OCI-LY7 (cell line): ENCODE data around the gene MTHFD1. TPM values are rescaled to one million over a fixed set of nuclear protein-coding genes. Genes with fewer than 3 reads are reported as not detected.

Source experiments
- BruUV-seq: library from RNA; stranded (reverse); fragments of 400-500 nt; replicated peaks from 2 replicates; lab custom pipeline; 2021; lab: Mats Ljungman, UMichigan
- CTCF ChIA-PET: fragments of 300-600 bp; sonication (Branson Sonifier 250); formaldehyde crosslinking; loops from one replicate; lab custom pipeline; 2022; ENCODE audit warnings: antibody characterized with exemption; ENCODE audit not compliant: unreplicated experiment; lab: Charles Lee
- POLR2A ChIA-PET: fragments of 300-600 bp; sonication (Branson Sonifier 250); formaldehyde crosslinking; loops from one replicate; lab custom pipeline; 2022; ENCODE audit warnings: antibody characterized with exemption; lab: Charles Lee
- DNase-seq: peaks from one replicate; pipeline ENCODE4 v3.0.0-alpha.2; 2015; ENCODE audit warnings: low spot score
- H2AFZ ChIP-seq: fragments of 200-600 bp; sonication (generic), shearing (Covaris generic); 2 replicates; pipeline ENCODE4 v1.6.1; 2014; ENCODE audit warnings: mild to moderate bottlenecking, antibody characterized with exemption, low read length, moderate library complexity
- H3K27ac ChIP-seq: fragments of 200-600 bp; sonication (generic); 2 replicates; pipeline ENCODE4 v1.5.1; 2014; ENCODE audit warnings: mixed run types, low read depth, mild to moderate bottlenecking, moderate library complexity, low read length, inconsistent platforms; ENCODE audit not compliant: poor library complexity, severe bottlenecking
- H3K36me3 ChIP-seq: fragments of 200-600 bp; sonication (generic); 2 replicates; pipeline ENCODE4 v1.6.1; 2014; ENCODE audit warnings: mild to moderate bottlenecking, antibody characterized with exemption, low read length, moderate library complexity, mixed read lengths; ENCODE audit not compliant: insufficient read depth
- H3K4me1 ChIP-seq: fragments of 200-600 bp; sonication (generic); 2 replicates; pipeline ENCODE4 v1.5.1; 2014; ENCODE audit warnings: mild to moderate bottlenecking, low read length; ENCODE audit not compliant: insufficient read depth, poor library complexity, severe bottlenecking
- H3K4me2 ChIP-seq: fragments of 200-600 bp; sonication (generic); 2 replicates; pipeline ENCODE4 v1.6.1; 2014; ENCODE audit warnings: mild to moderate bottlenecking, low read length
- H3K4me3 ChIP-seq: fragments of 200-600 bp; sonication (generic); 2 replicates; pipeline ENCODE4 v1.5.1; 2014; ENCODE audit warnings: mild to moderate bottlenecking, low read depth, low read length; ENCODE audit not compliant: poor library complexity, severe bottlenecking
- H3K79me2 ChIP-seq: fragments of 200-600 bp; sonication (generic); 2 replicates; pipeline ENCODE4 v1.6.1; 2016; ENCODE audit warnings: low read depth, mild to moderate bottlenecking, low read length, moderate library complexity, mixed read lengths; ENCODE audit not compliant: insufficient read depth
- H3K9me2 ChIP-seq: fragments of 200-600 bp; sonication (generic); 2 replicates; pipeline ENCODE4 v1.6.1; 2016; ENCODE audit warnings: mild to moderate bottlenecking, low read length, mixed read lengths; ENCODE audit not compliant: insufficient read depth
- H3K9me3 ChIP-seq: fragments of 200-600 bp; sonication (generic); 2 replicates; pipeline ENCODE4 v1.6.1; 2014; ENCODE audit warnings: mild to moderate bottlenecking, mixed run types, low read length, mixed read lengths
- H4K20me1 ChIP-seq: fragments of 200-600 bp; sonication (generic); 2 replicates; pipeline ENCODE4 v1.6.1; 2014; ENCODE audit warnings: mild to moderate bottlenecking, antibody characterized with exemption, low read length, moderate library complexity, mixed read lengths; ENCODE audit not compliant: insufficient read depth
- EZH2phosphoT487 ChIP-seq: fragments of 200-600 bp; sonication (generic); IDR thresholded peaks from 2 replicates; pipeline ENCODE4 v1.6.1; 2018; ENCODE audit warnings: low read depth, borderline replicate concordance, mild to moderate bottlenecking, mixed run types, antibody characterized with exemption, low read length, moderate library complexity, mixed read lengths
- intact Hi-C: fragments of 100-400 bp; cut with micrococcal nuclease; formaldehyde crosslinking; loops from one replicate; pipeline ENCODE4 v1.10.0; 2022; ENCODE audit not compliant: unreplicated experiment
- total RNA-seq, 2 experiments: library from RNA; depleted of rRNA in 1 of 2; stranded (reverse); fragments of >200 nt in 1 of 2; shearing (Covaris generic) in 1 of 2; gene quantifications; 2 replicates each; pipeline ENCODE4 v1.2.3, GENCODE V29; 2014 to 2022
- TF ChIP-seq, protein P1 (sequence below): fragments of 200-600 bp; sonication (generic); conservative IDR thresholded peaks from 2 replicates; pipeline ENCODE4 v1.5.1; 2014; ENCODE audit warnings: mild to moderate bottlenecking, antibody characterized with exemption, low read length, moderate library complexity, mixed read lengths

MTHFD1 gene
- total RNA-seq, 2 experiments from 2014 or later: 73.7 to 163 TPM

- BruUV-seq: TSS peak; percentile 80
- Histone ChIP-seq H3K27ac (peak overlapping the region; percentile 78), H3K9me2 (no peaks in the 10 kb centered on the region), H3K36me3 (peaks cover 40% of the 10 kb centered on the region), H3K9me3 (no peaks in the 10 kb centered on the region), H3K79me2 (peaks cover 69% of the 10 kb centered on the region), H4K20me1 (peaks cover 20% of the 10 kb centered on the region), H3K4me1 (peaks cover 29% of the 10 kb centered on the region), H3K4me2 (peak overlapping the region; percentile 82), H3K4me3 (peak overlapping the region; percentile 85), H2AFZ (peak overlapping the region; percentile 53; the same call in 1 of the 2 replicates)
- TF ChIP-seq, protein P1, sequence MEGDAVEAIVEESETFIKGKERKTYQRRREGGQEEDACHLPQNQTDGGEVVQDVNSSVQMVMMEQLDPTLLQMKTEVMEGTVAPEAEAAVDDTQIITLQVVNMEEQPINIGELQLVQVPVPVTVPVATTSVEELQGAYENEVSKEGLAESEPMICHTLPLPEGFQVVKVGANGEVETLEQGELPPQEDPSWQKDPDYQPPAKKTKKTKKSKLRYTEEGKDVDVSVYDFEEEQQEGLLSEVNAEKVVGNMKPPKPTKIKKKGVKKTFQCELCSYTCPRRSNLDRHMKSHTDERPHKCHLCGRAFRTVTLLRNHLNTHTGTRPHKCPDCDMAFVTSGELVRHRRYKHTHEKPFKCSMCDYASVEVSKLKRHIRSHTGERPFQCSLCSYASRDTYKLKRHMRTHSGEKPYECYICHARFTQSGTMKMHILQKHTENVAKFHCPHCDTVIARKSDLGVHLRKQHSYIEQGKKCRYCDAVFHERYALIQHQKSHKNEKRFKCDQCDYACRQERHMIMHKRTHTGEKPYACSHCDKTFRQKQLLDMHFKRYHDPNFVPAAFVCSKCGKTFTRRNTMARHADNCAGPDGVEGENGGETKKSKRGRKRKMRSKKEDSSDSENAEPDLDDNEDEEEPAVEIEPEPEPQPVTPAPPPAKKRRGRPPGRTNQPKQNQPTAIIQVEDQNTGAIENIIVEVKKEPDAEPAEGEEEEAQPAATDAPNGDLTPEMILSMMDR: no peak
- no peak for TF ChIP-seq EZH2phosphoT487
- CTCF ChIA-PET: interaction anchor here (0.6 kb wide), 1 partner anchor 358 kb away, joined by 3 read pairs; no protein-coding TSS in a partner anchor
- intact Hi-C loops: loop anchor here (2.0 to 5.0 kb wide), 2 partner anchors 114 to 151 kb away; partner anchors contain the start of gene ZBTB25
- POLR2A ChIA-PET: interaction anchor here (0.9 to 3.4 kb wide), 10 partner anchors 7 to 571 kb away, joined by 4 to 18 read pairs (median 8); no protein-coding TSS in a partner anchor
- peak; percentile 19 for DNase-seq
These were observed 556 bp downstream of the MTHFD1 start for GRCh38 chr14:64388533-64389285.

- Histone ChIP-seq H3K4me3 (no peak overlapping the region), H3K9me3 (no peaks in the 10 kb centered on the region), H3K36me3 (peaks cover 59% of the 10 kb centered on the region), H3K27ac (no peak overlapping the region), H2AFZ (no peak overlapping the region), H3K4me2 (no peak overlapping the region), H4K20me1 (peaks cover 20% of the 10 kb centered on the region), H3K4me1 (peaks cover 22% of the 10 kb centered on the region), H3K79me2 (peaks cover 89% of the 10 kb centered on the region), H3K9me2 (no peaks in the 10 kb centered on the region)
- TF ChIP-seq EZH2phosphoT487: no peak
- TF ChIP-seq, protein P1: peak; percentile 32
- DNase-seq: no peak
- ChIA-PET CTCF (no interaction called here), POLR2A (interaction anchor here (0.6 to 1.3 kb wide), 3 partner anchors 11 to 374 kb away, joined by 3 read pairs; no protein-coding TSS in a partner anchor)
- BruUV-seq: no TSS peak
- intact Hi-C loops: no loop called here
These were observed 3.1 kb downstream of the MTHFD1 start for GRCh38 chr14:64391113-64391725.
